GM12892 (cell line): Measurements from ENCODE around the gene CSAD.

Experiments
- POLR2A ChIP-seq: IDR thresholded peaks from 2 replicates; pipeline ENCODE4 v1.6.1; 2011; ENCODE audit warnings: low read depth, low read length, control low read depth
- TAF1 ChIP-seq: IDR thresholded peaks from 2 replicates; pipeline ENCODE4 v1.6.1; 2011; ENCODE audit warnings: low read depth, mild to moderate bottlenecking, control low read depth, low read length, borderline replicate concordance

- TF ChIP-seq POLR2A (no peak), TAF1 (no peak)
These were observed 11.1 kb downstream of the CSAD start for GRCh38 chr12:53169644-53170043.
